SH-SY5Y (cell line): ENCODE measurements around the gene RASGEF1C.

Experiments
- GATA2 ChIP-seq: IDR thresholded peaks from 2 replicates; pipeline ENCODE4 v1.6.1; 2011; ENCODE audit warnings: mild to moderate bottlenecking, low read depth, low read length
- GATA3 ChIP-seq: IDR thresholded peaks from 2 replicates; pipeline ENCODE4 v1.6.1; 2011; ENCODE audit warnings: low read depth, mild to moderate bottlenecking, low read length, moderate library complexity

DNA sequence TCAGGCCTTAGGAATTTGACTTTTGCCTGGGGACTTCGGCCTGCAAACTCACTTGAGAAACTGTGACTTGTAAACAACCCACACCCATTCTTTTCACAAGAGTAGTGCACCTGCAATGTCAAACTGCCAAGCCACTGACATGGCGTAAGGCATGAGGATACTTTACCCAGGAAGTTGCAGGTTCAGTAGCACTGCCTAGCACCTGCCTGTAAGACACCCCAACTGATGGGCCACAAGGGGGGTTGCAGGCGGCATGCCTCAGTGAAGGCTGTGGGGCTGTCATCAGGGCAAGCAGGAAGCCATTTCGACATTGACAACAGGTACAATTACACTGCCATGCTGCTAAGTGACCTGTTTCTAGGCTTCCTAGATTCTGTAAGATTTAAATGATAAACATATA is 41.3 kb upstream of the RASGEF1C start:
- no peak for TF ChIP-seq GATA2
- TF ChIP-seq GATA3, result no peak
